ENCODE results near the gene USP49.

Gene USP49

GRCh38 chr6:41746107-41746506, 149.1 kb downstream of the USP49 start:
- Histone ChIP-seq H3K4me3 (no peak overlapping the region), H3K27ac (no peak overlapping the region)

DNA sequence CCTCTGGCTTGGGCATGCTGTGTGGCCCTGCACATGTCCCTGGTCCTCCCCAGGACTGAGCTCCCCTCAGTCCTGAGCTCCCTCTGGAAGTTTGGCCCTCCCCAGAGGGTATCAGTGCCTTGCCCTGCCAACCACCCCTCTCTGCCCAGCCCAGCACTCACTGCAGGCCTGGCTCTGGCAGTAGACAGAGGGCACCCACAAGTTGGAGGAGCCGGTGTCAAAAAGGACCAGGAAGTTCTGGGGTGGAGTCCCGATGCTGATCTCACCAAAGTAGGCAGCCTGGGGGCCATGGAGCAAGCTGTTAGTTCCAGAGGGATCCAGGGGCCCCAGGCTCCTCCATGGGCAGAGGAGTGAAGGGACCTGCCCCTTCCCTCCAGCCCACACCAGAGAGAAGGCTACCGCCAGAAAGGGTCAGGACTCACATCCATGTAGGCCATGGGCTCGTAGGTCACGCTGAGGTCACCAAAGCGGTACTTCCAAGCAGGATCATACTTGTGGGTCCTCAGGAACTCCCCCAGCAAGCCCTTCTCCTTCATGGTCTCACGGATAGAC, 150.9 kb downstream of the USP49 start:
- H3K4me3 ChIP-seq, result no peak overlapping the region
- H3K27ac ChIP-seq, result no peak overlapping the region

- no peak overlapping the region for H3K4me3 ChIP-seq
These were observed 151.6 kb downstream of the USP49 start for GRCh38 chr6:41743406-41744235.

DNA sequence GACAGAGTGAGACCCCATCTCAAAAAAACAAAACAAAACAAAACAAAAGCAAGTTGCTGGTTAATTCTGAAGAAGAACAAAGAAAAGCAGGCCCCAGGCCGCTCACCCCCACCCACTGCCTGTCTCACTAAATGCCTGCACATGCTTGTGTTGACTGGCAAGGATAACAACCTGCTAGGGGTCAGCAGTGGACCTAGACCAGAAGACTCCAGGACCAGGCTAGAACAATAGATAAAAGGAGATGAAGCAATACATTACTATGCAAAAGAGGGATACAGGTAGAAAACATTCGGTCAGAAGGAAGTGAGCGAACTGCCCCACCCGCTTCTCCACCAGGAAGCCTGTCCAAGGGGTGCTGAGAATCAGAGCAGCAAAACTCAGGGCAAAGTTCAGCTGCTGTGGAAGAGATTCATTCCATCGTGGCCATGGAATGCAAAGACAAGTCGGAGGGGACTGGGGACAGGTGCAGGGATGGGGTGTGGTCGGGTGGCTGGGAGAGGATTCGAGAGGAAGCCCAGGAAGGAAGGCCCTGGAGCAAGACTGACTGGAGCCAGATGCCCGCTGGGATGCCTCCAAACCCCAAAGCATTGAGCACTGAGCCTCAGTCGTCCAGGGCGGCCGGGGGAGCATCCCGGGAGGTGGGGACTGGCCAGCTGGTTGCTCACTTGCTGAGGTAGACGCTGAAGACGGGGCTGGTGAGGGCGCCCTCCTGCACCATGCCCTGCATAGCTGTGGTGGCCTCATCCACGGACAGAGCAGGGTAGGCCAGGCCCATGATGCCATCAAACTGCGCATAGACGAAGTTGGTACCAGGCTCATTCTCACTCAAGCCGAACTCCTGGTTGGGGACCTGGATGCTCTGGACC, 153.3 kb downstream of the USP49 start:
- Histone ChIP-seq H3K27ac (no peak overlapping the region), H3K4me3 (no peak overlapping the region)

More at GRCh38 chr6:41743406-41744235, 151.6 kb downstream of the USP49 start:
- H3K27ac ChIP-seq, result no peak overlapping the region

GRCh38 chr6:41740366-41741162, 154.6 kb downstream of the USP49 start:
- Histone ChIP-seq H3K27ac (no peak overlapping the region), H3K4me3 (no peak overlapping the region)
